Bronchial epithelial cell (primary cell): ENCODE measurements around the gene SAP30L. TPM values are rescaled to one million over a fixed set of nuclear protein-coding genes. Genes with fewer than 3 reads are reported as not detected.
A peak's percentile ranks its signal among the peaks of the same experiment; 100 is the strongest.

Source experiments
- DNase-seq: peaks from one replicate; pipeline ENCODE4 v3.0.0-alpha.2; 2010; ENCODE audit warnings: low read depth
- FAIRE-seq: peaks from 2 replicates; lab custom pipeline; 2011; peaks lifted over from hg19 to GRCh38; lab: Jason Lieb, UNC
- H3K27me3 ChIP-seq: 2 replicates; pipeline ENCODE4 v1.5.1; 2011; ENCODE audit warnings: low read length; ENCODE audit not compliant: control insufficient read depth, insufficient read depth
- H3K36me3 ChIP-seq: 2 replicates; pipeline ENCODE4 v1.5.1; 2011; ENCODE audit warnings: low read length; ENCODE audit not compliant: control insufficient read depth, insufficient read depth
- H3K4me3 ChIP-seq: 2 replicates; pipeline ENCODE4 v1.5.1; 2011; ENCODE audit warnings: mild to moderate bottlenecking, low read depth, low read length, control low read depth
- CTCF ChIP-seq: IDR thresholded peaks from 2 replicates; pipeline ENCODE4 v1.5.1; 2011; ENCODE audit warnings: mild to moderate bottlenecking, moderate library complexity, low read length, control low read depth, inconsistent platforms; ENCODE audit not compliant: insufficient read depth, severe bottlenecking
- total RNA-seq: library from RNA; depleted of rRNA; stranded (reverse); fragments of >200 nt; gene quantifications from 2 replicates; pipeline ENCODE4 v1.2.1, GENCODE V29; 2014

The SAP30L gene
- total RNA-seq, 1 donor from 2014 or later, result 32.4 TPM

GRCh38 chr5:154460172-154460571, 14.4 kb downstream of the SAP30L start:
- no peak overlapping the region for H3K4me3 ChIP-seq
- TF ChIP-seq CTCF, result no peak
- no peak for DNase-seq
- no peak for FAIRE-seq
- H3K36me3 ChIP-seq, result peaks cover 4% of the 10 kb centered on the region
- H3K27me3 ChIP-seq, result no peaks in the 10 kb centered on the region

GRCh38 chr5:154461531-154461930, 15.7 kb downstream of the SAP30L start:
- no peaks in the 10 kb centered on the region for H3K36me3 ChIP-seq
- TF ChIP-seq CTCF, result no peak
- no peaks in the 10 kb centered on the region for H3K27me3 ChIP-seq
- FAIRE-seq (no peak), DNase-seq (no peak)
- H3K4me3 ChIP-seq, result no peak overlapping the region

GRCh38 chr5:154464438-154464837, 18.6 kb downstream of the SAP30L start:
- FAIRE-seq (no peak), DNase-seq (no peak)
- Histone ChIP-seq H3K36me3 (no peaks in the 10 kb centered on the region), H3K4me3 (no peak overlapping the region), H3K27me3 (peaks cover 4% of the 10 kb centered on the region)
- TF ChIP-seq CTCF, result no peak

GRCh38 chr5:154465169-154465568, 19.4 kb downstream of the SAP30L start:
- DNase-seq (peak; percentile 85), FAIRE-seq (no peak)

GRCh38 chr5:154466147-154466546, 20.4 kb downstream of the SAP30L start:
- H3K27me3 ChIP-seq, result peaks cover 10% of the 10 kb centered on the region
- no peak for DNase-seq
- no peak overlapping the region for H3K4me3 ChIP-seq
- no peak for TF ChIP-seq CTCF
- H3K36me3 ChIP-seq, result no peaks in the 10 kb centered on the region
- no peak for FAIRE-seq

More at GRCh38 chr5:154465169-154465568, 19.4 kb downstream of the SAP30L start:
- Histone ChIP-seq H3K27me3 (peaks cover 4% of the 10 kb centered on the region), H3K4me3 (no peak overlapping the region), H3K36me3 (no peaks in the 10 kb centered on the region)
- no peak for TF ChIP-seq CTCF

- Histone ChIP-seq H3K4me3 (no peak overlapping the region), H3K36me3 (no peaks in the 10 kb centered on the region), H3K27me3 (peaks cover 15% of the 10 kb centered on the region)
- DNase-seq, result no peak
- no peak for TF ChIP-seq CTCF
- no peak for FAIRE-seq
Measured at GRCh38 chr5:154466671-154467070, 20.9 kb downstream of the SAP30L start.
